Bone marrow (tissue), 2 donors: Measurements from ENCODE around the gene TEKT5.
A peak's percentile ranks its signal among the peaks of the same experiment; 100 is the strongest.
"Not testable (repeated sequence)": the region's sequence is repeated elsewhere in the genome, so short reads cannot be mapped to it uniquely, and the experiment has no call there.

ENCODE experiments used
- DNase-seq, 2 donors: peaks; one replicate each; lab custom pipeline; 2025; lab: John Stamatoyannopoulos, UW

TEKT5 gene

GRCh38 chr16:10694830-10695229 lies at the start of gene TEKT5:
TSS of gene TEKT5 (minus strand) at chr16:10694930. CDS start at chr16:10694873, 57 bp downstream.
- no peak for DNase-seq

GRCh38 chr16:10743610-10744369 lies 49.1 kb upstream of the TEKT5 start, which contains the start of gene NUBP1:
TSS of gene NUBP1 (plus strand) at chr16:10743842. CDS start at chr16:10743864, 22 bp downstream.
- DNase-seq = peak; percentile 97 to 99

GRCh38 chr16:10743227-10743609 lies 48.5 kb upstream of the TEKT5 start:
- no peak for DNase-seq

GRCh38 chr16:10741844-10742243 lies 47.1 kb upstream of the TEKT5 start:
- DNase-seq = no peak

GRCh38 chr16:10741249-10741648 lies 46.5 kb upstream of the TEKT5 start:
- not testable (repeated sequence) for DNase-seq

- DNase-seq = no peak
These were observed 46.1 kb upstream of the TEKT5 start for GRCh38 chr16:10740845-10741208.

- DNase-seq = no peak
These were observed 45.5 kb upstream of the TEKT5 start for GRCh38 chr16:10740000-10740844.

GRCh38 chr16:10738231-10739077 lies 43.7 kb upstream of the TEKT5 start:
- DNase-seq = peak in 1 of 2 donors; percentile 36

GRCh38 chr16:10737068-10737625 lies 42.4 kb upstream of the TEKT5 start:
- DNase-seq = peak; percentile 16 to 50

- DNase-seq = no peak
These were observed 37.1 kb upstream of the TEKT5 start for GRCh38 chr16:10731790-10732189.

- no peak for DNase-seq
These were observed 34.6 kb upstream of the TEKT5 start for GRCh38 chr16:10729104-10730048.

- no peak for DNase-seq
These were observed 33.5 kb upstream of the TEKT5 start for GRCh38 chr16:10728003-10728887.

- DNase-seq = no peak
These were observed 14.2 kb upstream of the TEKT5 start for GRCh38 chr16:10708969-10709368.

- DNase-seq = no peak
These were observed 5.0 kb upstream of the TEKT5 start for GRCh38 chr16:10699756-10700155.

GRCh38 chr16:10694306-10694705 lies 424 bp downstream of the TEKT5 start:
- no peak for DNase-seq

GRCh38 chr16:10693889-10694288 lies 841 bp downstream of the TEKT5 start:
- no peak for DNase-seq

GRCh38 chr16:10692470-10692869 lies 2.3 kb downstream of the TEKT5 start:
- DNase-seq = no peak

- no peak for DNase-seq
These were observed 6.0 kb downstream of the TEKT5 start for GRCh38 chr16:10688726-10689125.

- DNase-seq = no peak
These were observed 6.4 kb downstream of the TEKT5 start for GRCh38 chr16:10688291-10688690.

- no peak for DNase-seq
These were observed 9.0 kb downstream of the TEKT5 start for GRCh38 chr16:10685709-10686108.
